Measurements from ENCODE around the gene TACC2. TPM values are rescaled to one million over a fixed set of nuclear protein-coding genes. Genes with fewer than 3 reads are reported as not detected.
"Not testable (repeated sequence)": the region's sequence is repeated elsewhere in the genome, so short reads cannot be mapped to it uniquely, and the experiment has no call there.

TACC2 gene
- total RNA-seq, 1 donor from 2014 or later, result not detected

- intact Hi-C loops (cut with micrococcal nuclease), result no loop called here
These were observed 32.9 kb downstream of the TACC2 start for GRCh38 chr10:122021828-122022227.

- intact Hi-C loops (cut with micrococcal nuclease), result no loop called here
These were observed 33.3 kb downstream of the TACC2 start for GRCh38 chr10:122022276-122022675.

- intact Hi-C loops (cut with micrococcal nuclease), result not testable (repeated sequence)
These were observed 34.3 kb downstream of the TACC2 start for GRCh38 chr10:122023257-122023656.

GRCh38 chr10:122029499-122030199 is 40.7 kb downstream of the TACC2 start:
- intact Hi-C loops (cut with micrococcal nuclease), result no loop called here

GRCh38 chr10:122030200-122030552 is 41.2 kb downstream of the TACC2 start:
- intact Hi-C loops (cut with micrococcal nuclease), result no loop called here

DNA sequence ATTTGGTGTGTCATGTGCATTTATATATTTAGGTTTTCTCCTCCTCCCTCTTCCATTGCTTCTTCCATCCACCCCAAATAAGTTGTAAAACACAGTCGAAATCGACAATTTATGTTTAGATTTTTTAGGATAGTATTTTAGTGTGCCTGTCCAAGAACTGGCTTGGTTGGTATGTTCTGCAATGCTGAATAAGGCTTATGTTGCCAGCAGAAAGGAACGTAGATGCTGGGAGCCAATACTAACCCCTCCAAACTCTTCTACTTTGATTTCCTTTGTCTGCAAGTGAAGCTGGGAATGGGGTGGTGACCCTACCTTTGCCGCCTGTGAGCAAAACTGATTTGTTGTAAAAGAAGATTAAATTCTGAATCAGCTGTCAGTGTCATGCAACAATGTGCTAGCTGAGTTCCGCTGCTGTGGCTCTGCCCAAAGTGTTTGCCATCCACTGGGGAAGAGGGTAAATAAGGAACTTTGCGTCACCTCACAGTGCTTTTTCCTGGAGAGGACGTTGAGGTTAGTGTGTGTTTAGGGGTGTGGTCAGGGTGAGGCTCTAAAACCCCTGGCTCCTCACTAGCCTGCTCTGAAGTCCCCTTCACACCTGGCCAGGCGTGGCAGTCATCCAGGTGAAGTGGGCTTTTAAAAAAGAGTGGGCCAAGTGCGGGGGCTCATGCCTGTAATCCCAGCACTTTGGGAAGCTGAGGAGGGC is 44.4 kb downstream of the TACC2 start:
- intact Hi-C loops (cut with micrococcal nuclease), result no loop called here

DNA sequence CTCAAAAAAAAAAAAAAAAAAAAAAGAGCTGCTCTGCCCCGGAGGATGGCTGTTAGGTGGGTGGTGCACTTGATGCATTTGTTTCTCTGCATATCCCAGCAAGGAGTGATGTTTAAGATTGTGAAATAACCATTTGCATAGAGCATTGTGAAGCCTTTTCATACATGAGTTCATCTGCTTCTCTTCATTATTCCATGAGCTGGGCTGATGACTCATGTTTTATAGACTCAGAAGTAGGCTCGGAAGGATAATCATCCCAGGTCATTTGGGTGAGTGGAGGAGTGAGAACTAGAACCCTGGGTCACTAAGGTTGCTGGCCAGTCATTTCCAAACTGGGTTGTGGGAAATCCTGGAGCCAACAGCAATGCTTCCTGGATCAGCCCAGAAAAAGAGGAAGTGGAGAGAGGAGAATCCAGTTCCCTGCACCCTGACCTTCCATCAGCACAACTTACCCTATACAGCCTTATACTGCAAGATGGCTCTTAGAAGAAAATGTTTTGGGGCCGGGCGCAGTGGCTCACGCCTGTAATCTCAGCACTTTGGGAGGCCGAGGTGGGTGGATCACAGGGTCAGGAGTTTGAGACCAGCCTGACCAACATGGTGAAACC is 45.3 kb downstream of the TACC2 start:
- intact Hi-C loops (cut with micrococcal nuclease), result no loop called here

DNA sequence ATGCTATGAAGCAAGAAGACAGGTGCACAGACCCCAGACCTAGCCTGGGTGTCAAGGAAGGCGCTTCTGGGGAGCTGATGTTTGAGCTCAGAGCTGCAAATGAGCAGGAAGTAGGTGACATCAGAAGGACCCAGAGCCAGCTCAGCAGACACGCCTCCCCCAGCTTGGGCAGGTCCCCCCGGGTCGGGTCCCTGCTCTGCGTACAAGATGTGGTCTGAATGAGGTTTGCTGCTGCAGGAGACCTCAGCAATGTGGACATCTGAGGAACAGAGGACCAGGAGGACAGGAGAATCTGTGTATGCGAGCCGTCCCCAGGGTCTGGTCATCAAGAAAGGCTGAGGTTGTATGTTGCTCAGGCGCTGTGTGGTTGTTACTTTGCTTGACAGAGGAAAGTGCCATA is 51.8 kb downstream of the TACC2 start:
- intact Hi-C loops (cut with micrococcal nuclease), result no loop called here

DNA sequence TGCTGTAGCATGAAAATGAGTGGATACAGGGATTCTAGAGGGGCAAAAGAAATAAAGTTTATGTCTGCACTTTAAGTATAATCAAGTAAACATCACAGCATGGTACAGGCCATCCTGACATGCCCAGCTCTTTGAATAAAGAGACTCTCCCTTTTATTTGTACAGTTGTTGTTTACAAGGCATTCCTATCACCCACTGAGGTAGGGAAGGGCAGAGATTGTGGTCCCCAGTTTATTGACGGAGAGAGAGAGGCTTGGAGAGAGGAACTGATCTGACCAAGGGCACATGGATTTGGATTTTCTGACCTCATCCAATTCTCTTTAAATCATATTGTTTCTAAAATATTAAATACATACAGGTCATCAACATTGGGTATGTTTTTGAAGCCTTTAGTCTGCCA is 53.9 kb downstream of the TACC2 start:
- intact Hi-C loops (cut with micrococcal nuclease), result no loop called here

- intact Hi-C loops (cut with micrococcal nuclease), result no loop called here
These were observed 55.2 kb downstream of the TACC2 start for GRCh38 chr10:122044045-122044661.

DNA sequence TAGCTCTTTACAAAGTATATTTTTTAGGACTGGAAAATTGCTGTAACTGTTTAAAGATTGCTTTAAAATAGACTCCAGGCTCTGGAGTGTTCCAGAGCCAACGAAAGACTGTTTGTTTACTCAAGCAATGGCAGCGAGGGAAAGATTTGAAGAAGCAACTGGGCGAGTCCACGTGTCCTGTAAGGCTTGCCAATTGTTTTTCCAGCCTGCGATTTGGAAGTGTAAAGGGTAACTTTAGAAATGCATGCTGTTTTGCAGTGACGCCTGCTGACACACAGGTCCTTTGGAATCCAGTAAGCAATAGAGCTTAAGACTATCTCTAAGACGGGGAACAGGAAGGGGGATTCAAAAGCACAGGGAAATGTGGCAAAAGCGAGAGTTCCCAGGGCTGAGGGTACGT is 55.8 kb downstream of the TACC2 start:
- intact Hi-C loops (cut with micrococcal nuclease), result no loop called here

GRCh38 chr10:122045212-122045611 is 56.2 kb downstream of the TACC2 start:
- intact Hi-C loops (cut with micrococcal nuclease), result no loop called here

GRCh38 chr10:122047560-122047959 is 58.6 kb downstream of the TACC2 start:
- intact Hi-C loops (cut with micrococcal nuclease), result no loop called here

- intact Hi-C loops (cut with micrococcal nuclease), result no loop called here
These were observed 60.1 kb downstream of the TACC2 start for GRCh38 chr10:122049076-122049475.

DNA sequence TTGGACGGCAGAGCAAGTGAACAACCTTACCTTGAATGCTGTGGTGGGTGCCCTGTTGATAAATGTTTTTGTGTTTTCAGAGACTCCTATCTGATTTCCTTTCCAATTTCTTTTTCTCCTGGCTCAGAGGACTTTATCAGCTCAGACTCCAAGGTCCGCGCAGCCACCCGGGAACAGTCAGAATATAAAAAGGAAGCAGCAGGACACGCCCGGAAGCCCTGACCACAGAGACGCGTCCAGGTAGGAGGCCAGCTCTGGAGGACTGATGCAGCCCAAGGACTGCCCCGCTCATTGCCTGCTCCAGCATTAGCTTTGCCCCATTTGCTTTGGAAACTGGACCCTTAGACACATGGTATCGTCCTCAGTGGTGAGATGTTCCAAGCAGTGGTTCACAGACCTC is 61.3 kb downstream of the TACC2 start:
- intact Hi-C loops (cut with micrococcal nuclease), result no loop called here

GRCh38 chr10:122050811-122051210 is 61.8 kb downstream of the TACC2 start:
- intact Hi-C loops (cut with micrococcal nuclease), result no loop called here

DNA sequence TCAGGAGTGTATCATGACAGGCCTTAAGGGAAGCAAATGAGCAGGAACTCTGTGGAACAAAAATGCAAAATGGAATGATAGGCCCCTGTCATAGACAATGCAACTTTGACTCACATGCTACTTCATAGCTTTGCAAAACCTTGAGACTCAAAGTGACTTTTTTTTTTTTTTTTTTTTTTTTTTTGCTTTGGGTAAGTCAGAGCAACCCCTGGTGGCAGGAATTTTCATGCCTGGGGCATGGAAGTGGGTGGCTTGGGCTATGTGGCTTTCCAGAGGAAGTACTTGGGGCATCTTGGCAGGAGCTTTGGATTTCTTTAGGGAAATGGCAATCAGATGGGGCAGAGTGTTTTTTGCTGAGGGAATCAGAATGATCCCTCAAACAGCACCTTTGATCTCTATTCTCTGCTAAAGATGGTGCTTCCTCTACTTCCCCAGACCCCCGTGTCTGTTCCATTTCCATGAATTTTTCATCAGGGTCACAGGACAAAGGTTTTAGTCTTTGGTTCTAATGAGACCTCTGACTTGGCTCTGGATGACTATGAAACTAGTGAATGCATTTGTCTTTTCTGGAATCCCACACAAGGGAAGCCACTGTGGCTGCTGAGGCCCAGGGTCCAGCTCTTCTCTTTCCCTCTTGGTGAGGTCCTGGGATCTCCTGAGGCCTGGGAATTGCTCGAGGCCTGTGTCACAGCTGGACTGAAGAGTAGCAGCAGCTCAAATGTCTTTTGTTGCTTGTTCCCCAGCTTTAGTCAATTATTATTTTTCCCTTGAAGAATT is 62.8 kb downstream of the TACC2 start:
- intact Hi-C loops (cut with micrococcal nuclease), result no loop called here

GRCh38 chr10:122052701-122053100 is 63.7 kb downstream of the TACC2 start:
- intact Hi-C loops (cut with micrococcal nuclease), result no loop called here

DNA sequence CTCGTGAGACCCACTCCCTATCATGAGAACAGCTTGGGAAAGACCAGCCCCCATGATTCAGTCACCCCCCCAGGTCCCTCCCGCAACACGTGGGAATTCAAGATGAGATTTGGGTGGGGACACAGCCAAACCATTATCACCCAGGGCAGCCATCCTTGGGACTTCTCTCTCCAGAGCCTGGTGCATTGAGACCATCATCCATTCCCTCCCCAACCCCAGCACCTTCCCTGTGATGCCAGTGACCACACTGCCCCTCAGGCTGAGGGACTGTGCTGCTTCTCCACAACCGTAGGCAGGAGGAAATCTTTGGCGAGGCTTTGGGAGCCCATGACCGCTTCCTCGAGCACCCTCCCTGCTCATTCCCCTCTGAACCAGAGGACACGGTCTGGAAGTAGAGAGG is 64.4 kb downstream of the TACC2 start:
- intact Hi-C loops (cut with micrococcal nuclease), result no loop called here

- intact Hi-C loops (cut with micrococcal nuclease), result no loop called here
These were observed 65.4 kb downstream of the TACC2 start for GRCh38 chr10:122054048-122055025.

Data from T-helper 1 cell treated with Interleukin-12 subunit alpha and Interleukin-12 subunit beta and Interleukin-4 antibody, amounts not matched to agents 30 ng/mL and 1 ng/mL, for 36 hours (primary cell).